Caki2 (cell line): ENCODE results near the gene ZNF143. TPM values are rescaled to one million over a fixed set of nuclear protein-coding genes. Genes with fewer than 3 reads are reported as not detected.
"Not testable (repeated sequence)": the region's sequence is repeated elsewhere in the genome, so short reads cannot be mapped to it uniquely, and the experiment has no call there.

Source experiments
- DNase-seq: peaks from one replicate; pipeline ENCODE4 v3.0.0-alpha.2; 2015; ENCODE audit warnings: low read depth
- in situ Hi-C: cut with HindIII; loops from 2 replicates; pipeline ENCODE4 v1.10.0; 2016; ENCODE audit warnings: low sequenced_read_pairs, low pct_unique_long_range_greater_than_20kb, mixed read lengths
- total RNA-seq: library from RNA; depleted of rRNA; stranded (reverse); fragments of >200 nt; shearing (Covaris generic); gene quantifications from 2 replicates; pipeline ENCODE4 v1.2.3, GENCODE V29; 2014; ENCODE audit warnings: low replicate concordance; rRNA removed

Gene ZNF143
- 15.2 and 38.2 TPM in 2 replicates for total RNA-seq

DNA sequence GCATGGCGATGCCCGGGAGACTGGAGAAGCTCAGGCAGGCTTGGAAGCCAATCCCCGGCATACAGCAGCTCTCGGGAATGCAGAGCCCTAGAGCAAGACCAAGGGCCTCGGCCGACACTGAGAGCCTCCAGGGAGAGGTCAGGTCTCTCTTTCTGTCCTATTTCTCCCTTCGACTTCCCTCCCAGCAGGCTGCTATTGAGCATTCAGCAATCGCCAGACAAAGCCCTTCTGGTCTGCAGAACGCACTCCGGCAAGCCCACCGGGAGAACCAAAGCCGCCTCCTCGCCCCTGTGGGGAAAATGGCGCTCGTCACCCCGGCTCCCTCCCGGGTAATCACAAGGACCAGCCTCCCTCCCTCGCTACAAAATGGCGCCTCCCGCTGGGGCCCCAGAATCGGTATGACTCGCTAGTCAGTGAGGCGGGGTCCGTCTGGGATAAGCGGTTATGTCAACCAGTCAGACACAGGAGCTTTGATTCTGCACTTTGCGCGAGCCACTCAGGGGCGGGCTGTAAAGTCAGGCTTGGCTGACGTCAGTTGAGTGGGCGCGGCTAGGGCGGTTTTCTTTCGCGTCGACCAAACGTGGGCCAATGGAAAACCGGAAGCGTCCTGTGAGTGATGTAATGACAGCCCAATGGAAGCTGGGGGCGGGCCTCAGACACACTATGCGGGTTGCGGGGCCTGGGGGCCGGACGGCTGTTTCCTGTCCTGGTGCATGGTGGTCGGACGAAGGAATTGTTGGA is at the start of gene ZNF143:
TSS of gene ZNF143 (plus strand) at position 691 of the 741 bp plus-strand sequence. CDS start 10,297 bp downstream, outside the sequence.
- in situ Hi-C loops: no loop called here
- peak; percentile 100 for DNase-seq

DNA sequence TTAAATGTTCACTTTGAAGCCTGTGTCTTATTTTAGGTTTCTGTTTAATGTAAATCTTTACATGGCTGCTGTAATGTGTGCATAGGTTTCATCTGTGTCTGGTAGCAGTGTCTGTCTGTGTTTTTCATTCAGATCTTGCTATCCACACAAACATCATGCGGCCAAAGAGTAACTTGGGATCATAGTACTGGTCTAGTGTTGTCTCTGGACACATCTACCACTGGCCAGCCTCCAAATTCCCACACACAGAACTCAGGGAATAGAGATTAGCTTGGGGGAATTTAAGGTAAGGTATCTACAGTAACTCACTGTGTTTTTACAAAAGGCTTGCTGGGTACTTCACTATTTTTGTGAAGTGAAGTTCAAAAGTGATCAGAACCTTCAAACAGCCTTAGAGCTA is 32.1 kb upstream of the ZNF143 start:
- in situ Hi-C loops: no loop called here
- DNase-seq: no peak

DNA sequence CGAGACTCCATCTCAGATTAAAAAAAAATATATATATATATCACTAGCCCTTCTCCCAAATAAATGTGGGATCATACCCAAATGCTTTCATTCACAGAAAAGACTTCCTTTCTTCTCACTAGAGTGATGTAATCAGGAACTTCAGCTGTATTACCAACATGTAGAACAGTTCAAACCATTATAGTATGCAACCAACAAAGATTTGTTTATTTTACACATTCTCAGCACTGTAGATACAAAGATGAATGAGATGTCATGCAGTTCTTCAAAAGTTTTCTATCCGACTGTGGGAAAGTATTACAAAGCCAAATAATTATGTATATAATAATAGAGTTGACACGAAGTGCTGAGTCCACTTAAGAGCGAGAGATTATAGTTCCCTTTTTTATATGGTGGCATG is 22.2 kb upstream of the ZNF143 start:
- in situ Hi-C loops: no loop called here

GRCh38 chr11:9446230-9446629 is 14.6 kb upstream of the ZNF143 start:
- in situ Hi-C loops: no loop called here
- DNase-seq: no peak

More for the DNA sequence above, 22.2 kb upstream of the ZNF143 start:
- DNase-seq: no peak

GRCh38 chr11:9448576-9449352 is 12.0 kb upstream of the ZNF143 start:
- in situ Hi-C loops: no loop called here
- DNase-seq: no peak

- DNase-seq, in situ Hi-C loops: not testable (repeated sequence)
These were observed 8.8 kb upstream of the ZNF143 start for GRCh38 chr11:9452023-9452422.

- DNase-seq: no peak
- in situ Hi-C loops: no loop called here
These were observed 5.1 kb upstream of the ZNF143 start for GRCh38 chr11:9455722-9456121.

GRCh38 chr11:9459667-9460321 is 1.0 kb upstream of the ZNF143 start:
- in situ Hi-C loops: no loop called here
- peak; percentile 53 for DNase-seq

GRCh38 chr11:9461063-9461759 is 399 bp downstream of the ZNF143 start:
- DNase-seq: no peak
- in situ Hi-C loops: no loop called here

GRCh38 chr11:9461760-9462134 is 935 bp downstream of the ZNF143 start:
- in situ Hi-C loops: no loop called here
- DNase-seq: no peak

- DNase-seq: no peak
- in situ Hi-C loops: no loop called here
These were observed 1.5 kb downstream of the ZNF143 start for GRCh38 chr11:9462172-9462799.

GRCh38 chr11:9462806-9463537 is 2.2 kb downstream of the ZNF143 start:
- no peak for DNase-seq
- in situ Hi-C loops: no loop called here

DNA sequence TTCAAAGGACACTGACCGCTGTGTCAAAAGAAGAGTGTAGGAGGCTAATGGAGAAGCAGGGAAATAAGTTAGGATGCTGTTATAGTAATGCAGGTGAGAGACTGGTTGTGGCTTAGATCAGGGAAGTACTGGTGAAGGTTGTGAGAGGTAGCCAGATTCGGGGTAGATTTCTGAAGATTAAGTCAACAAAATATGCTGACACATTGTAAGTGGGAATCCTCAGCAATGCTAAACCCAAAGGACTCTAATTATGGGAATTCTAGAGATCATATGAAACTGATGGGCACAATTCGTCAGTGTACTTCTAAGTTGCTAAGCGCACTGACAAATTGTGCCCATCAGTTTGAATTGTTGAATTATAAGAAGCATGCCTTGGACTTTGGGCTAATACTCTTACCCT is 10.0 kb downstream of the ZNF143 start:
- in situ Hi-C loops: no loop called here
- no peak for DNase-seq

DNA sequence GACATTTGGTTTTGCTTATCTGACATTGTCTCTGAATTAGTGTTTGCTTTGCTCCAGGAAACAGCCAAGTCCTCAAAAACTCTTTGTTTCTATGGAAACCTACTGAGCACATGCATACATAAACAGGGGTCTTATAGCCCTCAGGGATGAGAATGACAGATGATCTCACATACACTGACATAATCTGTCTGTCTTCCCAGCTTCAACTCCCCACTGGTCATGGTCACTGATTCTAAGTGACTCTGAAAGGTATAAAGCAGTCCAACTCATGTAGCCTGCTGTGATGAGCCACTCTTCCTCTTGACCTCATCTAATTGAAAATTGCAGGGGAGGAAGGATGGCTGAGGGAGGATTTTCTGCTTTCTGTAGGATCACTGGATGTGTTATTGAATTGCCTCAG is 12.6 kb downstream of the ZNF143 start:
- DNase-seq: no peak

GRCh38 chr11:9479899-9480298 is 19.1 kb downstream of the ZNF143 start:
- in situ Hi-C loops: no loop called here
- no peak for DNase-seq

More for the DNA sequence above, 12.6 kb downstream of the ZNF143 start:
- in situ Hi-C loops: no loop called here

GRCh38 chr11:9489080-9489765 is 28.4 kb downstream of the ZNF143 start:
- in situ Hi-C loops: no loop called here
- no peak for DNase-seq

GRCh38 chr11:9490376-9490775 is 29.6 kb downstream of the ZNF143 start:
- in situ Hi-C loops: no loop called here
- no peak for DNase-seq
